ENCODE results near the gene ANKRD34C.
"Not testable (repeated sequence)": the region's sequence is repeated elsewhere in the genome, so short reads cannot be mapped to it uniquely, and the experiment has no call there.

The ANKRD34C gene

DNA sequence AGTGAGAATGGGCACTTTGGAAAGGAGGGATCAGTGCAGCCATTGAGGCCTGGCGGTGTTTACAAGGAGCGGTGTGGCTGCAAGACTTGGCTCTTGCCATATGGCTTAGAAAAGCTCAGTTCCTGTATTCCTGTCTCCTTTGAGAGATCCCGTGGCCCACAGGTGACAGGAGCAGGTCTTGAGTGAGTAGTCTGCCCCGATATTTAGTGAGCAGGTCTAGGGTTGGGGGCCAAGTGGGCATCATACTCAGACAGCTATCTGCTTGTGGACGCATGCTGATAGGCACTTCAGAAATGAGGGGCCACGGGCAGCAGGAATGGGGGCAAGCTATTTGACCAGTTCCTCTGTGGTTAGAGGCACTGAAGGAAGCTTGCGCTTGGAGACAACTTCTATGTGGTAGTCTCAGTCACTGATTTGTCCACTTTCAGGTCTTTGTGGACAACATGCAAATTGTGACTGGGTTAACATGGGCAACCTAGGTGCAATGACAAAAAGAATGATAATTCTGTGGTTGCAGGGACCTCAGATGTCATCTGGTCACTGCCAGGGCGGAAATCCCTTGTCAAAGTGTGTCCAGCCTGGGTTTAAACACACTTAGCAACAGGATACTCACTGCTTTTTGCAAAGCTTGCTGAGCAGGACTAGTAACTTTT lies 29.5 kb downstream of the ANKRD34C start:
- no peak for DNase-seq

DNA sequence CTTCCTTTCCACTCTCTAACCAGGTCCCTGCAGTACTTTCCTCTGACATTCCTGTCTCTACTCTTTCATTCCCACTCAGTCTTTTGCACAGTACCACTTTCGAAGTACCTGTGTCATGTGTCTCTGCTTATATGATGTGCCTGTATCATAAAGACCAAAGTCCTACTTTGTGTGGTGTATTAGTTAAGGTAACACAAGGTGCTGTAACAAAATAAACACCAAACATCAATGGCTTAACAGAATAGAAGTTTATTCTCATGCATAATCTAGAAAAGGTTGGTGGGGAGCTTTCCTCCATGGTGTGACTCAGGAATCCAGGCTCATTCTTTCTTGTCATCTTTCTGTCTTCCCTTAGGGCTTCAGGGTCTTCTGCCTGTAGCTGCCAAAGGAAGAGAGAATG lies 31.7 kb downstream of the ANKRD34C start:
- no peak for DNase-seq

DNA sequence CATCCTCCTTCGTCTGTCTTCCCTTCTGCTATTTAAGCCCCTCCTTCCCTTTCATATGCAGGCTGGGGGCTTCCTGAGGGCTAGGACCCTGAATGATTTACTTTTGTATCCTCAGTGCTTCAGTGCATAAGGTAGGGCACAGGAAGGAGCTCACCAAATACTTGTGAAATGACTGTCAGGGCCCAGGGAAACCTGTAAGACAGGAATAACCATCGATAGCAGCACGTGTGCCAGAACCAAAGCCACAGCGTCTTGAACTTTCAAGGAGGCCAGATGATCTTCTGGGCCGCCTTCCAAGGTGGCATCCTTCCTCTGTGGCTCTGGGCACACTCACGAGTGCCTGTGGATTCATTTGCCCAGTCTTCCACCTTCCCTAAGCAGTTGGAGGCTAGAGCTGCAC lies 32.3 kb downstream of the ANKRD34C start:
- DNase-seq = no peak

DNA sequence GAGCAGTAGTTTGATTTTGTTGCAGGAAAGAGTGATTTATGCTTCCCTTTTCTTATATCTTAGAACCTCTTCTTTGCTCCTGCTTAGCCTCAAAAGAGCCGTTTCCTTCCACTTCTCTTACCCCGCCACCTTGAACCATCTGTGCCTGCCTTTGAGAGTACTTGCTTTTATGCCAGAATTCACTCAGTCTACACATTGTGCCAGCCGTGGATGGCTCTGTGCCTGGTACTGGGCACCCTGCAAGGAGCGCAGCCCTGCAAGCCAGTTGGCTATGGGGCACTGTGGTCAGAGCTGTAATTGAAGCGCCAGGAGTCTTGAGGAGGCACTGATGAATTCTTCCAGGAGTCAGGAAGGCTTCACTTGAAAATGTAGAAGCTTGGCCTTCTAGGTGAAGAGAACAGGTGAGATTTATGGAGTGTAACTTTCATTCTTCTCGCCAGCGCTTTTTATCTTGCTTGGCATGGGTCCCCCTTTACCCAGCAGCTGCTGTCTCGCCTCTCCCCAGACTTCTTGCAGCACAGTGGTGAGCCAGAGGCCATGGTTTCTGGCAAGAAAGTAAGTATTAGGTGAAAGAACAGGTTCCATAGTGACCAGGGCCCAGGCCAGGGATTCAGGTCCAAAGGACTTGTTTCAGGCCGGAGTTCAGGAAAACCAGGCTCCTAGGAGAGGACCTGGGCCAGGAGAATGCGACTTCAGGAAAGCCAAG lies 33.3 kb downstream of the ANKRD34C start:
- DNase-seq = no peak

DNA sequence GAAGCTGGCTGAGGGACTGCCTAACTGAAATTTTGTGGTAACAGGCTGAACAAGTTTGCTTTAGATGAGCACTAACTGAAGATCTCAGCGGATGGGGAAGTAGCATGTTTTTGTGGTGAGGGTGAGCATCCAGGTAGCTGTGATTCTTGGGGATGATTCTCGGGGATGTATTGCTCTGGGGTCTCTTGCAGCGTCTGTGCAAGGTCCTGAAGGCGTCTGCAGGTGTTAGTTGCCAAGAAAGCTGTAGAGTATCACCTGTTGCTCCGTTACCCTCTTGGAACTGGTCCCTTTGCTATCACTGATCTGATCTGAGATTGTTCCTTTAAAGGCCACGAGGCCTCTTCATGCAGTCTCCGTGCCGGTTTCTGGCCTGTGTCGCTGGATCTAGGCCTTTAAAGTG lies 34.3 kb downstream of the ANKRD34C start:
- DNase-seq = no peak

DNA sequence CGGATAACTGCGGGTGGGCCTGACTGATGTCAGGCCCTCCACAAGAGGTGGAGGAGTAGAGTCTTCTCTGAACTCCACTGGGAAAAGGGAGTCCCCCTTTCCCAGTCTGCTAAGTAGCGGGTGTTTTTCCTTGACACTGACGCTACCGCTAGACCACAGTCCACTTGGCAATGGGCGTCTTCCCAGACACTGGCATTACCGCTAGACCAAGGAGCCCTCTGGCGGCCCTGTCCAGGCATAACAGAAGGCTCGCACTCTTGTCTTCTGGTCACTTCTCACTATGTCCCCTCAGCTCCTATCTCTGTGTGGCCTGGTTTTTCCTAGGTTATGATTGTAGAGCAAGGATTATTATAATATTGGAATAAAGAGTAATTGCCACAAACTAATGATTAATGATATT lies 37.5 kb downstream of the ANKRD34C start:
- DNase-seq = not testable (repeated sequence)

DNA sequence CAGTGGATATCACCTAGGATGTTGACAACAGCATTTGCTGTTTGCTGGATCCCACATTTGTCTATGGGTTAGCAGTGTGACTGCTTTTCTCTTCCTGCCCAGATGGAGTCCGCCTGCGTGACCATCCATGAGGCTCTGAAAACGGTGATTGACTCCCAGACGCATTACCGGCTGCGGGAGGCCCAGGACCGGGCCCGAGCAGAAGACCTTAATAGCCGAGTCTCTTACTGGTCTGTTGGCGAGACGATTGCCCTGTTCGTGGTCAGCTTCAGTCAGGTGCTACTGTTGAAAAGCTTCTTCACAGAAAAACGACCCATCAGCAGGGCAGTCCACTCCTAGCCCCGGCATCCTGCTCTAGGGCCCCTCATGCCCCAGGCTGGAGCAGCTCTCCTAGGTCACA lies 39.4 kb downstream of the ANKRD34C start:
- no peak for DNase-seq

DNA sequence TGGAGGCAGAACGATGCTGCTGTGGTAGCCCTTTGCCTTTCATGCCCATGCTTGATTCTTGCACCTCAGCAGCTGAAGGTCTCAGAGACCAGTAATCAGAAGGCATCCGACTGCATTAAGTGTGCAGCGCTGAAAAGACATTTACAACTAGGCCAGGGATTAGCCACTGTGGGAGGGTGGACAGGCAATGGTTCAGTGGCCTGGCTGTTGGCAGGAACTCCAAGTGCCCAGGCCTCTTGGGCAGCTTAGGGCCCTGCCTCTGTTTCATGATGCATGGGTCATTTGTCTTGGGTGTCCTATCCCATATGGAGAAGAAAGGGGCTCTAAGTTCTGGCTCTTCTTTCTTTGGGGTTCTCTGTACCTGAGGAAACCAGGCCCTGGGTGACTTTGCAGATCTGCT lies 39.8 kb downstream of the ANKRD34C start:
- DNase-seq = no peak

DNA sequence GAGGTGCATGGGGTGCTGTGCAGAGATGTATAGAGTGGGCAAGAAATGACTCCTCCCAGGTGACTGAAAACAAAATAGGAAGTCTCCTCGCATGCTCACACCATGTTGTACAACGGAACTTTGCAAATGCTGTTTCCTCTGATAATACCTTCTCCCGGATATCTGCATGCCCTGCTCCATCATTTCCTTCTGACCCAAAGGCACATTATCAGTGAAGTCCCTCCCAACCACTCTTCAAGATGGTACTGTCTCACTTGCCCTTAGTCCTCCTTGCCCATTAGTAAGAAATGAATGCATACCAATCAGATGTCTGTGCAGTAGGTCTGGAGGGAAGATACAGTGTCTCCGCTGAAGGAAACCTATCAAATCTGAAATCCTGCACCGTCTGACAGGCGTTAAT lies 40.4 kb downstream of the ANKRD34C start:
- no peak for DNase-seq

DNA sequence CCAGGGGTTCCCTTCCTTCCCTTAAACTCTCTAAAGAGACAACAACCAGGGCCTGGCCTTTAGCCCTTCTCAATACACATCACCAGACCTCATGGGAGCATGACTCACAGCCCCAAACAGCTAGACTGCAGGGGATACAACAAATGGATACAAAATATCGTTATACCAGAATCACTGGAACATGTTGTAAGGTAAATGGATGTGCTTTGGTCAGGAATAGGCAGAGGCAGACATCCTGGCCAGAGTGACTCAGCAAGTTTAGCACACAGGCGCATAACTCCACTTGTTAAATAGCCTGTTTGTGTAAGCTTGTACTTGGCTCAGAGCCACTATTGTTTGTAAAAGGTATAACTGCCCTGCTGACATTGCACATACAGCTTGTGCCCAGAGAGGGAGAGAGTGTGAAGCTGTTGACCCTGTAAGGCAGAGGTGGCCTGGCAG lies 46.7 kb downstream of the ANKRD34C start:
- peak; percentile 41 for DNase-seq

Measured in fibroblast of skin of abdomen (primary cell).